HT1080 (cell line): ENCODE measurements around the gene WDR41. TPM values are rescaled to one million over a fixed set of nuclear protein-coding genes. Genes with fewer than 3 reads are reported as not detected.
"Not testable (repeated sequence)": the region's sequence is repeated elsewhere in the genome, so short reads cannot be mapped to it uniquely, and the experiment has no call there.

Experiments used
- DNase-seq: peaks from one replicate; pipeline ENCODE4 v3.0.0-alpha.2; 2015; ENCODE audit warnings: low read depth
- total RNA-seq: library from RNA; depleted of rRNA; stranded (reverse); fragments of >200 nt; shearing (Covaris generic); gene quantifications from 2 replicates; pipeline ENCODE4 v1.2.3, GENCODE V29; 2014; rRNA removed

The WDR41 gene
- total RNA-seq, 1 experiment from 2014 or later, result 36.2 TPM

DNA sequence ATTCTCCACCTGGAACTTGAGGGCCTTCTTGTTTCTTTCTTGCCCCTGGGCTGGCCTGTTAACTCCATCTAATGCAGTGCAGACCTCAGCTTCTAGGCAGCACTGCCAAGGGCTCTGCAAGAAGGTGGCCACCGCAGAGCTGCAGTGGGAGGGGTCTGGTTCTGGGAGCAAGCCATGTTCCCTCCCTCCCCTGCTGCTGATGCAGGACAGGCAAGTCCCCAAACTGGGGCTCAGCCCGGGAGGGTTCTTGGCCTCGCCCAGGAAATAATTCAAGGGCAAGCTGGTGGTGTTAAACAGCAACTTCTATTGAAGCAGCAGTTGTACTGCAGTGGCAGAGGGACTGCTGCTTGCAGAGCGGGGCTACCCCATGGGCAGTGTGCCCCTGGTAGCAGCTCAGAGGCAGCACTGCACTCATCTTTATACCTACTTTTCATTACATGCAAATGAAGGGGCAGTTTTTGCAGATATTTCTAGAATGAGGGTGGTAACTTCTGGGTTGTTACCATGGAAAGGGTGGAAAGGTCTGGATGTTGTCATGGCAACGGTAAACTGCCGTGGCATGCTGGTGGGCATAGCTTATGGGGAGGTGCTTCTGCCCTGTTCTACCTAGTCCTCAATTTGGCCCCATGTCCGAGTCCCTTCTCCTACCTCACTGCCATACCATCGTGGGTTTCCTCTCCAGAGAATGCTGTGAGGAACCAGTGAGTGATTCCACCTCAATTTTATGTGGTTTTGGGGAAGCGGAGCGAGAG, 82.1 kb downstream of the WDR41 start:
- DNase-seq, result no peak

DNA sequence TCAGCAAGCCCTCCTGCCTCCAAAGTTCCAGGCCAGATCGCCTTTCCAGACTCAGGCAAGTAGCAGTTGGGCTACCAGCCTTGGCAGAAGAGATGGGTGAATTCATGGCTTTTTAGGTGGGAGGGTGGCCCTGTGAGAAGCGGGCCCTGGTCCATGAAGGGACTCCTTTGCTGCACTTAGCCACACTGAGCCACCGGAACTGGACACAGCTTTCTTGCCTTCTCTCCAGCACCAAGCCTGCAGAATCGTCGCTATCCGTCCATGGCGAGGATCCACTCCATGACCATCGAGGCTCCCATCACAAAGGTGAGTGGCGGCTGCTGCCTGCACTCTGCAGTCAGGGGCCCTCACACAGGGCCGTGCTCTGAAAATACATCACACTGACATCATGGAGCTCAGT, 85.0 kb downstream of the WDR41 start:
- no peak for DNase-seq

DNA sequence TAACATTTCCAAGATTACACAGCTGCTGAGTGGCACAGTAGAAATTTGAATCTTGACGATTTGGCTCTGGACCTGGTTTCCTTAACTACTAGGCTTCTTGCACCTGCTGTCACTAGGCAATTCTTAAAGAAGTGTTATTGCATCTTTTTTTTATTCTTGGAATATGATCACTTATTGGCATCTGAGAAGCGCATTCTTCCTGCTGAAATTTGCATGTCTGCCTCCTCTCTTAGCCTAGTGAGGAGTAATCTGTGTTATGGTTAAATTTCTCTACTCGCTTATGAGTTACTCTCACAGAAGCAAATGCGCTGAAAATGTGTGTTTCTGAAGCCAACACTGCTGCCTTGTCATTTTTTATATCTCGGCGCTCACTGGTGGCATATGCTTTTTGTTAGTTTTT, 89.3 kb downstream of the WDR41 start:
- no peak for DNase-seq

DNA sequence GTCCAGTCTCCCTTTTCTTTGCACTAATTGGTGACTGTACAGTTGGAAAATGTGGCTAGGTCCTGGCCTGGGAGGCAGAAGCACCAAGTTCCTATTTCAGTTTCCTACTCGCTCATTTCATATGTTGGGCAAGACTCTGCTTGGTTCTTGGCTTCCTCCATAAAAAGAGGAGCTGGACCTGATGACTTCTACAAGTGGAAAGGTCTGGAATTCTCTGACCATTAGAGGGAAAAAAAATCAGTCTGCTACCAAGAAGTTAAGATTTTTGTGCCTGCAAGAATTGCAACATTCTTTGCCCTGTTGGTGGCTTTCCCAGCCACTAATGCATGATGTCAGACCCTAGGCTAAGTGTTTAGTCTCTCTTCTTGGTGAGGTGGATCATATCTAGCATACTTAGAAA, 91.5 kb downstream of the WDR41 start:
- no peak for DNase-seq

DNA sequence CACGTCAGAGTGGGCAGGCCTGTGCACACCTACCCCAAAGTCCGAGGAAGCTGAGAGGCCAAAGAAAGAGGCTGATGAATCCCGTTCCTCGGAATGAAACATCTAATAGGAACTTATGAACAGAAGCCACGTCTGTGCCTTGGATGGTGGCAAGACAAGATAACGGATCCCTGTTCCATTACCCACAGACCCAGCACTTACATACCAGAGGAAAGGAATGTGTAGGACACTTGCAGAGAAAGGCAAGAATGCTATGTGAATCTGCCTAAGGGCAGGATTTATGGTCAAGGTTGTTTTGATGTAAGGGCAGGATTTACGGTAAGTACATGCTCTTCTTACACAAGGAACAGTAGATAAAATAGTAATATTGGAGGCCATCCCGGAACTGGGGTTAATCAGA, 93.2 kb downstream of the WDR41 start:
- no peak for DNase-seq

DNA sequence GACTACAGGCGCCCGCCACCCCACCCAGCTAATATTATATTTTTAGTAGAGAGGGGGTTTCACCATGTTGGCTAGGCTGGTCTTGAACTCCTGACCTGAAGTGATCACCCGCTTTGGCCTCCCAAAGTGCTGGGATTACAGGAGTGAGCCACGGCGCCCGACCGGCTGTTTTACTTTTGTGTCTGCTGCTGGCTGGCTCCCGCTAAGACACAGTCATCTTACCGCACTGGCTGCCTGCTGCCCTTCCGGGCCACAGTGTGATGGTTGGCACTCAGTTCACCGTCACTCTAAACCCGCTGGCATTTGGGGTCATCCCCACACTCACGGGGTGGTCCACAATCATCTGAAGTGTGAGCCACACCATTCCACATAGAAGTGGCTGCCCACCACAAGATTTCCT, 93.7 kb downstream of the WDR41 start:
- no peak for DNase-seq

DNA sequence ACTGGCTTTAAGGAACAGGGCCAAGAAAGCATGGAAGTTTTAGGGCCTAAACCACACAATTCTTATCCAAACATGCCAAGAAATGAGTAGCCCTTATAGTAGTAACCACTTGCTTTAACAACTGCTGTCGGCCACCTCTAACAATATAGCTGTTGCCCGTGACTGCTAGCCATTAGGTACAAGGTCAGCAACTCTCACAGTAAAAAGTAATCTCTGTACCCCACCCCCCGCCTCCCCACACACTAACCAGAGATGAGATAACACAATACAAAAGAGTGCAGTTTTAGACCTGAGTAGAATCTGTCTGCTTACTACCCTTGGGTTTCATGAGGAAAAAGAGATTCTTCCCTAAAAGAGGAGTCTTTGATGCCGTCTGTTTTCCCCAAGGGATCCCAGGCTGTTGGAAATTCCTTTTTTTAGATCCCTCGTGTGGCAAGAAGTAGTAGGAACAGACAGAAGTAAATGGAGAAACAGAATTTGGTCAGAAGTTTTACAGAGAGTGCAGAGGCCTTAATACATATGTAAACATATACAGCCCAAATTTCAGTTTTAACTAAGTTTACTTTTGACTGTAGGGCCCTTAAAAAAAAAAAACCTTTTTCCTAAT, 94.3 kb downstream of the WDR41 start:
- DNase-seq, result no peak

DNA sequence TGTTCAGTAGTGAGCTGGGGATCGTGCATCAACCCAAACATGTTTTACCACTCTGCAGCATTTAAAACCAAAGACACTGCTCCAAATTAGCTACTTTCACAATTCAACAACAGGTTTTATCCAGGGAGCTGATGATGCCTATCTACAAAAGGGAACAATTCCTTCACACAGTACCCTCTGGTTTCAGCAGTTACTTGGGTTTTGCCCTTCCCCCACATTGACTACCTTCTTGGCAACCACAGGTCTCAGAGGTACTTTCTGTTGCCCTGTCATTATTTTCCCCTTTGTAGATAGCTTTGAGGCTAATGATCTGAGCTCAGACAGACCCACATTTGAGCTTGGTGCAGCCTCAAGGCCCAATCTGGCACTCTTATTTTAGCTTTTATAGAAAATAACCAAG, 96.1 kb downstream of the WDR41 start:
- no peak for DNase-seq

DNA sequence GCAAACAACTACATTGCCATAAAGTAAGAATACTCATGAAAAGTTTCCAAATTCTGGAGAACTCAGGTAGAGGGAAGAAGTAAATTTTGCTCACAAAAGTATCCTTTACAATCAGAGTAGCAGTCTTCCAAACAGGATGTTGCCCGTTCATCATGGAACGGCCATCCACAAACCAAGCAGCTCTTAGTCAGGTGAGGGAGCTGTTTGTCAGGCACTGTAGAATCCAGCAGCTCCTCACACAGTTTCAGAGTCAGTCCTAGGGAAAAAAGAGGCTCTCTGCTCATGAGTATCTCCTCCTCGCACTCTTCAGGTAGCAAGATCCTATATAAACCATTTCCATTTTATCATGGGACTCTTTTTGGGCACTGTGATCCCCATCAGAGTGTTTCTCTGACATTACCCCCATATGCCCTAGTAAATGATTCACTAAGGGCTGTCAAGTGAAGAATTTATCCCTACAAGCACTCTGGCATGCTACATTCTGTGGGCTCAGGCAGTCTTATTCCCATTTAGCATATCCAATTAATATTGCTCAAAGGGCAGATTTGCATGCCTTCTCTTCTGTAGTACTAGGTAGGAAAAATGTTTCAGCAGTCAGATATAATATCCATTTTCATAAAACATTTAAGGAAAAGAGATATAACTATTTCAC, 97.9 kb downstream of the WDR41 start:
- DNase-seq, result no peak

DNA sequence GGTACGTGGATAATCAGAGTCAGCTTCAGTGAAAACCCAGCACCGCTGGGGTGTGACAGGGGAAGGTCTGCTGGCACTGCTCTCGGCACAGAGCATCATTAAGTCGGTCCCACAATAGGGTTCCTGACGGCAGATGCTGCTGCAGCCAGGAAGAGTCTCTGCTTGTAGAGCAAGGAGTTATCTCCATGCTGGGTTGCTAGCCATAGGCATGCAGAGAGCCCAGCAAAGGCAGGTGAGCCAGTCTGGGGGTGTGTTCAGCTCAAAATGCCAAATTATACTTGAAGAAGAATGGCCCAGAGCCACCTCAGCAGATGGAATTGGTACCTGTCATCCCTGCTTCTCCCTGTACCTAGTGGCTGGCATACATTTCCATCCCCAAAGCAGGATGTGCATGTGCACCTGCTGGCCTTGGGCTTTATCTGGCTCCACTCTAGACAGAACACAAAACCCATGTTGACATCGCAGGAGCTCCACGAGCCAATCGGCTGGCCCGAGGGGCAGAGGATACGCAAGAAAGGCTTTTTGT, 100.8 kb downstream of the WDR41 start:
- DNase-seq, result no peak

DNA sequence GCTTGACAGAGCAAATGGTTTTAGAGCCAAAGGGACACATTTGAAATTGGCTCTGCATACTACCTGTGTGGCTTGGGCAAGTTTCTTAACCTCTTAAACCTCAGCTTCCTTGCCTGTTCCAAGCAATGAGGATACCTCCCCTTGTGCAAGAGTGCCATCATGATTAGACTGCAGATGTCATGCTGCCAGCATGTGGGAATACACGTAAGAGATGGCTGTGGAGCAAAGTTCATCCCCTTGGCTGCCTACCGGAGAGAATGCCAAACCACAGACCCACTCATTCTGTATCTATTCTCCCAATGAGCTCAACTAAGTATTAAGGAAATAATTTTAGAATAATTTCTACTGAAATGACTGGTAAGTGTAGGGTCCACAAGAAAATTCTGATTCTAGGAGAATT, 101.3 kb downstream of the WDR41 start:
- DNase-seq, result peak; percentile 55

DNA sequence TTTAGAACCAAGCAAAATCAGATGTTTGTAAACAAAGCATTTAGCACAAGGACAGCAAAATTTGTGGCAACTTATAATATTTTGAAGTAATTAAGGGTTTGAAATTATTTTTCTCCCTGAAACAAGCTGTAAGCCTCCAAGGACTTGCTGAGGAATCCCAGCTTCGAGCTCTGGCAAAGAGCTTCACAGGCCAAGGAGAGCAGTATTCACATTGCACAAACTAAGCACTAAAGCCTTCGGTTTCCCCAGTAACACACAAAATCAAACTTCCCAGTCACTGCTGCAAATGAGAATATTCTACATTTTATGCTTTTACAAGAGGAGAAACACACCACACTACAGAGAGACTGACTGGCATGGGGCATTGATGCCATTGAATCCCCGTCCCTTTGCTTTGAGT, 101.9 kb downstream of the WDR41 start:
- DNase-seq, result no peak

DNA sequence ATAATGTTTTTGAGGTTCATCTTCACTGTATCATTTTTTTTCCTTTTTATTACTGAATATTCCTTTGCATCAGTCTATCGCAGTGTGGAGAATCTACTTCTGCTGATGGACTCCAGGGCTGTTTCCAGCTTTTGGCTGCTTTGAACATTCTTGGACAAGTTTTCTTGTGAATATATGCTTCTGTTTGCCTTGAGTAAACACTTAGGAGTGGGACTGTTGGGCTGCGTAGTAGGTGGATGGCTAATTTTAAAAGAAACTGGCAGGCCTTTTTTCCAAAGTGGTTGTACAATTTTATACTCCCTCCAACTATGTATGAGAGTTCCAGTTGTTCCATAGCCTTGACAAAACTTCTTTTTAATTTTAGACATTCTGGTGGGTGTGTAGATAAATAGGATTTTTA, 102.4 kb downstream of the WDR41 start:
- DNase-seq, result no peak

DNA sequence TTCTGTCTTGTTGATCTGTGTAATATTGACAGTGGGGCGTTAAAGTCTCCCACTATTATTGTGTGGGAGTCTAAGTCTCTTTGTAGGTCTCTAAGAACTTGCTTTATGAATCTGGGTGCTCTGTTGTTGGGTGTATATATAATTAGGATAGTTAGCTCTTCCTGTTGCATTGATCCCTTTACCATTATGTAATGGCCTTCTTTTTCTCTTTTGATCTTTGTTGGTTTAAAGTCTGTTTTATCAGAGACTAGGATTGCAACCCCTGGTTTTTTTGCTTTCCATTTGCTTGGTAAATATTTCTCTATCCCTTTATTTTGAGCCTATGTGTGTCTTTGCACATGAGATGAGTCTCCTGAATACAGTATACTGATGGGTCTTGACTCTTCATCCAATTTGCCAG, 105.8 kb downstream of the WDR41 start:
- not testable (repeated sequence) for DNase-seq

DNA sequence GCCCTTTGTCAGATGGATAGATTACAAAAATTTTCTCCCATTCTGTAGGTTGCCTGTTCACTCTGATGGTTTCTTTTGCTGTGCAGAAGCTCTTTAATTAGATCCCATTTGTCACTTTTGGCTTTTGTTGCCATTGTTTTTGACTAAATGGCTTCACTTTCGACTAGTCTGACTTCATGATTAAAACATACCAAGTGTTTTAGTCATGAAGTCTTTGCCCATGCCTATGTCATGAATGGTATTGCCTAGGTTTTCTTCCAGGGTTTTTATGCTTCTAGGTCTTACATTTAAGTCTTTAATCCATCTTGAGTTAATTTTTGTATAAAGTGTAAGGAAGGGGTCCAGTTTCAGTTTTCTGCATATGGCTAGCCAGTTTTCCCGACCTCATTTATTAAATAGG, 108.8 kb downstream of the WDR41 start:
- DNase-seq, result not testable (repeated sequence)

Other genes with a start within 250 kb of the WDR41 start
- not detected in 2 replicates for gene OTP, start 146.4 kb upstream of the WDR41 start, total RNA-seq